HG02588 (cell line): Measurements from ENCODE around the gene UNK.
"Not testable (repeated sequence)": the region's sequence is repeated elsewhere in the genome, so short reads cannot be mapped to it uniquely, and the experiment has no call there.

Experiments
- ATAC-seq: cut with Tn5 transposase; IDR thresholded peaks from one replicate; pipeline ENCODE4 v1.9.1; 2021; ENCODE audit warnings: mild to moderate bottlenecking, moderate library complexity; ENCODE audit not compliant: unreplicated experiment

Gene UNK

DNA sequence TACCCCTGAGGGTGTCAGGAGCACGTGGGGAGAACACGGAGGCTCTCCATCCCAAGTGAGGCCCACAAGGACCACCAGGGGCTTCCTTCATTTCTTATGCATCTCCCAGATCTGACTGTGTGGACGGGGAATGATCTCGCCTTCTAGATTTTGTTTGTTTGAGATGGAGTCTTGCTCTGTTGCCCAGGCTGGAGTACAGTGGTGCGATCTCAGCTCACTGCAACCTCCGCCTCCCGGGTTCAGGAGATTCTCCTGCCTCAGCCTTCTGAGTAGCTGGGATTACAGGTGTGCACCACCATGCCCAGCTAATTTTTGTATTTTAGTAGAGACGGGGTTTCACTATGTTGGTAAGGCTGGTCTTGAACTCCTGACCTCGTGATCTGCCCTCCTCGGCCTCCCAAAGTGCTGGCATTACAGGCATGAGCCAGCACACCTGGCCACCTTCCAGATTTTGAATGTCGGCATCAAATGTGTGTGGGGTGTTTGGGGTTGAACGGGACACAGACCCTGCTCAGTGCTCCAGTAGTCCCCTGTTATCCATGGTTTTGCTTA, 84.2 kb downstream of the UNK start:
- ATAC-seq = not testable (repeated sequence)

- no peak for ATAC-seq
Observed at GRCh38 chr17:75869282-75870141, 84.9 kb downstream of the UNK start.

- ATAC-seq = not testable (repeated sequence)
Observed at GRCh38 chr17:75870228-75870627, 85.6 kb downstream of the UNK start.

GRCh38 chr17:75872434-75873351, 88.1 kb downstream of the UNK start:
- no peak for ATAC-seq

GRCh38 chr17:75873587-75874322, 89.1 kb downstream of the UNK start:
- ATAC-seq = no peak

GRCh38 chr17:75874323-75875181, 89.9 kb downstream of the UNK start:
- no peak for ATAC-seq
